ENCODE results near the gene RSPO3.

DNA sequence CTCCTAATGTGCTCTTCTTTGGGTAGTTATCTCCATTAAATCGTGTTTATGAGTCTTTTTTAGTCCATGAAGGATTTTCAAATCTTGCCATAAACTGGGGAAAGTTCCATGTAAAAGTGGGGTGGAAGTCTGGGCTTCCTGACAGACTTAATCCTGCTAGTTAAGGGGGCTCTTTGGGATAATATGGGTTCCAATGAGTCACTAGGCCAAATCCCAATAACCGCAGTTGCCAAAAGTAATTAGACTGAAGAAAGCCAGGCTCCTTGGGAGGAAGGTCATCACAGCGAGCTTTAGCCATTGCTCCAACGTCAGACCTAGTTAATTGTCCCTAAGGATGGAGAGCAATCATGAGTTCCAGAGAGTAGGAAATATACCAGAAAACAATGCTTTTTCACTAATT is 10.8 kb downstream of the RSPO3 start:
- TF ChIP-seq, protein P1, sequence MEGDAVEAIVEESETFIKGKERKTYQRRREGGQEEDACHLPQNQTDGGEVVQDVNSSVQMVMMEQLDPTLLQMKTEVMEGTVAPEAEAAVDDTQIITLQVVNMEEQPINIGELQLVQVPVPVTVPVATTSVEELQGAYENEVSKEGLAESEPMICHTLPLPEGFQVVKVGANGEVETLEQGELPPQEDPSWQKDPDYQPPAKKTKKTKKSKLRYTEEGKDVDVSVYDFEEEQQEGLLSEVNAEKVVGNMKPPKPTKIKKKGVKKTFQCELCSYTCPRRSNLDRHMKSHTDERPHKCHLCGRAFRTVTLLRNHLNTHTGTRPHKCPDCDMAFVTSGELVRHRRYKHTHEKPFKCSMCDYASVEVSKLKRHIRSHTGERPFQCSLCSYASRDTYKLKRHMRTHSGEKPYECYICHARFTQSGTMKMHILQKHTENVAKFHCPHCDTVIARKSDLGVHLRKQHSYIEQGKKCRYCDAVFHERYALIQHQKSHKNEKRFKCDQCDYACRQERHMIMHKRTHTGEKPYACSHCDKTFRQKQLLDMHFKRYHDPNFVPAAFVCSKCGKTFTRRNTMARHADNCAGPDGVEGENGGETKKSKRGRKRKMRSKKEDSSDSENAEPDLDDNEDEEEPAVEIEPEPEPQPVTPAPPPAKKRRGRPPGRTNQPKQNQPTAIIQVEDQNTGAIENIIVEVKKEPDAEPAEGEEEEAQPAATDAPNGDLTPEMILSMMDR (IDR thresholded peaks at IDR 0.05), result no peak
- TF ChIP-seq EP300 (IDR thresholded peaks at IDR 0.05) (no peak), POLR2A (IDR thresholded peaks at IDR 0.05) (no peak)

All from upper lobe of left lung (tissue), 4 donors.